ENCODE results near the gene TSPAN3.

DNA sequence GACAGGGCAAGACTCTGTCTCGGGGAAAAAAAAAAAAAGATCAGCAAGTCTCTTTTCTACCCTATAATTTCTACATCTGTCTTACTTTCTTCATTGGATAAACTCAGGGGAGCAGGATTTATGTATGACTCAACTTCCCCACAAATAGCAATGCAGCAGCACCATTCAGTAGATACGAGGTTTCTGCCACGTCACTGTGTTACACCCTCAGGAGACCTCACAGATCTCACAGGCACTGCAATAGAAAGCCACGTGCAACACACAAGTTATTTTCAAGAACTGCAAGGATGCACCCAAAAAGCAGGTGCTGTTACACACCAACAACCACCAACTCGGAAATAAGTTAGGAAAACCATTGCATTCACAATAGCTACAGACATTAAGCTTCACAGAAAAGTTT lies 30.2 kb downstream of the TSPAN3 start:
- TF ChIP-seq GATA2 (IDR thresholded peaks at IDR 0.05; ENCODE audit: low read depth, low read length) = no peak
- TF ChIP-seq GATA3 (IDR thresholded peaks at IDR 0.05; ENCODE audit: low read depth, low read length) = no peak
